GM12878 (cell line): Measurements from ENCODE around the gene MAP3K1.

ENCODE experiments used
- HDAC6 ChIP-seq: fragments of 200-600 bp; sonication (generic); IDR thresholded peaks from one replicate; pipeline ENCODE4 v1.8.0; 2017; ENCODE audit warnings: antibody characterized with exemption; ENCODE audit not compliant: unreplicated experiment
- MTA2 ChIP-seq: fragments of 450-650 bp; IDR thresholded peaks from 2 replicates; pipeline ENCODE4 v1.6.1; 2016; ENCODE audit warnings: low read depth, mild to moderate bottlenecking, moderate library complexity
- POLR2A ChIP-seq: IDR thresholded peaks from 2 replicates; pipeline ENCODE4 v1.6.1; 2011; ENCODE audit warnings: low read depth, mild to moderate bottlenecking, low read length
- ZZZ3 ChIP-seq: IDR thresholded peaks from 2 replicates; pipeline ENCODE4 v1.6.1; 2011; ENCODE audit warnings: low read depth; ENCODE audit not compliant: control insufficient read depth, insufficient read length
- TF ChIP-seq, protein P1 (sequence below), 3 experiments: IDR thresholded peaks in 2 of 3; conservative IDR thresholded peaks in 1 of 3; 2 replicates each; pipeline ENCODE4 v1.5.1; 2011; ENCODE audit warnings: low read depth in 3 of 3, low read length in 3 of 3, mild to moderate bottlenecking in 3 of 3, control low read depth in 2 of 3, moderate library complexity in 2 of 3, inconsistent platforms in 1 of 3, mixed read lengths in 1 of 3; ENCODE audit not compliant: control insufficient read depth in 2 of 3, insufficient read depth in 1 of 3; ENCODE audit errors: extremely low read depth in 1 of 3

DNA sequence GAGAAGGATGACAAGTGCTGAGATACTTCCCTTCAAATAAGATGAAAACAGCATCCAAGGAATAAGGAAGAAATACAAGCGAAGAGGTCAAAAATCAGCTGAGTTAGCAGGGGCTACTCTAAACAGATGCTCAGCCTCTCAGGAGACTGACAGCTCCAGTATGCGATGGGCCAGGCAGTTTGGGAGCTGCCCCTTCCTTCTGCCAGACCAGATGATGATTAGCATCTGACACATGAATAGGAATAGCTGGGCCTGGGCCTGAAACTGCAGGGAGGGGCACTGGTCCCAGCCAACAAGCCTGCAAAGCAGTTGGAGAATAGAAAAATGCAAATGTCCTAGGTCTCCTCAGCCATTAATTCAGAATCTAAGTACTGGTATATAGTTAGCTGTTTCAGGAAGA, 13.1 kb upstream of the MAP3K1 start:
- TF ChIP-seq, protein P1, sequence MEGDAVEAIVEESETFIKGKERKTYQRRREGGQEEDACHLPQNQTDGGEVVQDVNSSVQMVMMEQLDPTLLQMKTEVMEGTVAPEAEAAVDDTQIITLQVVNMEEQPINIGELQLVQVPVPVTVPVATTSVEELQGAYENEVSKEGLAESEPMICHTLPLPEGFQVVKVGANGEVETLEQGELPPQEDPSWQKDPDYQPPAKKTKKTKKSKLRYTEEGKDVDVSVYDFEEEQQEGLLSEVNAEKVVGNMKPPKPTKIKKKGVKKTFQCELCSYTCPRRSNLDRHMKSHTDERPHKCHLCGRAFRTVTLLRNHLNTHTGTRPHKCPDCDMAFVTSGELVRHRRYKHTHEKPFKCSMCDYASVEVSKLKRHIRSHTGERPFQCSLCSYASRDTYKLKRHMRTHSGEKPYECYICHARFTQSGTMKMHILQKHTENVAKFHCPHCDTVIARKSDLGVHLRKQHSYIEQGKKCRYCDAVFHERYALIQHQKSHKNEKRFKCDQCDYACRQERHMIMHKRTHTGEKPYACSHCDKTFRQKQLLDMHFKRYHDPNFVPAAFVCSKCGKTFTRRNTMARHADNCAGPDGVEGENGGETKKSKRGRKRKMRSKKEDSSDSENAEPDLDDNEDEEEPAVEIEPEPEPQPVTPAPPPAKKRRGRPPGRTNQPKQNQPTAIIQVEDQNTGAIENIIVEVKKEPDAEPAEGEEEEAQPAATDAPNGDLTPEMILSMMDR (IDR thresholded peaks at IDR 0.05 in 2 of 3, conservative IDR thresholded peaks at IDR 0.05 in 1 of 3; ENCODE audit: control insufficient read depth in 2 of 3, extremely low read depth in 1 of 3, insufficient read depth in 1 of 3, low read depth in 3 of 3, low read length in 3 of 3) = no peak
- TF ChIP-seq POLR2A (no peak), ZZZ3 (no peak), HDAC6 (no peak), MTA2 (no peak)
